GM12873 (cell line): Measurements from ENCODE around the gene MALRD1.

ENCODE experiments used
- TF ChIP-seq, protein P1 (sequence below): IDR thresholded peaks from 2 replicates; pipeline ENCODE4 v1.5.1; 2012; ENCODE audit warnings: low read depth, mild to moderate bottlenecking, moderate library complexity, low read length, control low read depth; ENCODE audit not compliant: insufficient read depth; ENCODE audit errors: missing control alignments

The MALRD1 gene

DNA sequence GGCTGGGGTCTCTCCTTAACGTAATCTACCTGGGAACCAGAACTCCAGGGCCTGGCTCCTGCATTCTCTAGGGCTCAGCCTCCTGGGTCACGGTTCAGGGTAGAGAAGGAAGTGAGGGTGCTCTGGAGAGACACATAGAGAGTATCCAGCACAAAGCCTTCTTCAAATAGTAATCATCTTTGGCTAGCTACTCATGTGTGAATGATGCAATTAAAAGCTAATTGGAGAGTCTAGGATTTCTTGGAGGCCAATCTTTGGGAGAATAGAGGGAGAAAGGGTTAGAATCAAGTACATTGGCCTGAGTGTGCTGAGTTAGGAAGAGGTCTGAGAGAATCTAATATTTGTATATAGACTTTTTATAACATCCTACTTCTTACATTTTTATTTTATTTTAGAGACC, 24.0 kb upstream of the MALRD1 start:
- TF ChIP-seq, protein P1, sequence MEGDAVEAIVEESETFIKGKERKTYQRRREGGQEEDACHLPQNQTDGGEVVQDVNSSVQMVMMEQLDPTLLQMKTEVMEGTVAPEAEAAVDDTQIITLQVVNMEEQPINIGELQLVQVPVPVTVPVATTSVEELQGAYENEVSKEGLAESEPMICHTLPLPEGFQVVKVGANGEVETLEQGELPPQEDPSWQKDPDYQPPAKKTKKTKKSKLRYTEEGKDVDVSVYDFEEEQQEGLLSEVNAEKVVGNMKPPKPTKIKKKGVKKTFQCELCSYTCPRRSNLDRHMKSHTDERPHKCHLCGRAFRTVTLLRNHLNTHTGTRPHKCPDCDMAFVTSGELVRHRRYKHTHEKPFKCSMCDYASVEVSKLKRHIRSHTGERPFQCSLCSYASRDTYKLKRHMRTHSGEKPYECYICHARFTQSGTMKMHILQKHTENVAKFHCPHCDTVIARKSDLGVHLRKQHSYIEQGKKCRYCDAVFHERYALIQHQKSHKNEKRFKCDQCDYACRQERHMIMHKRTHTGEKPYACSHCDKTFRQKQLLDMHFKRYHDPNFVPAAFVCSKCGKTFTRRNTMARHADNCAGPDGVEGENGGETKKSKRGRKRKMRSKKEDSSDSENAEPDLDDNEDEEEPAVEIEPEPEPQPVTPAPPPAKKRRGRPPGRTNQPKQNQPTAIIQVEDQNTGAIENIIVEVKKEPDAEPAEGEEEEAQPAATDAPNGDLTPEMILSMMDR, result no peak

DNA sequence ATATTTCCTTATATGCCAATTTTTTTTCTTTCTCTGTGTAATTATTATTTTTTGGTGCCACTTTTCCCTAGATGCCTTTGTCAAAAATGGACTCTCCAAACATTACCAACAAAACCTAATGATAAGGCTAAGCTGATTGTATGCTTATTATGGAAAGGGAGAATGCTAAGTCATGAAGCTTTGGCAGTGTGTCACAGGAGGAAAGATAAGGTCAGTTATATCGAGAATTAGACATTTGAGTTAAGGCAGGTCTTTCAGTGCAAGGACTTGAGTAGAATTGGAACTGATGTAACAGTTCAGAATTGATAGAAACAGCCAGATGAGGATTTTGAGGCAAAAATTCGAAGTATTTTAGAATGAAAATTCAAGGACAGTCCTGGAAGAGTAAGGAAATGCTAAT, 16.8 kb upstream of the MALRD1 start:
- TF ChIP-seq, protein P1, result no peak

DNA sequence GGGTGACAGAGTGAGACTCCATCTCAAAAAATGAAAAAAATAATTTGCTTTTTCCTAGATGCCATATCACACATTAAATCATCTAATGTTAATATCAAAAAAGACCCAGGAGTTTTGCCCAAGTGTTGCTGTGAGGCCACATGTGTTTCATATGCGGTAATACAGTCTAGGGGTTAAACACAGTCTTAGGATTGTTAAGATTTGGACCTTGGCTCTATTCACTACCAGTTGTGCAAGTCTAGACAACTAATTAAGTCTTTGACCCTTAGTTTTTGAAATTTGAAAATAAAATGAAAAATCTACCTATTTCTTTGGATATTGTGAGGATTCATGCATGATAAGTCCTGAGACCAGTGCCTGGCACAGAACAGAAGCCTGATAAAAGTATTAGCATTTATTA, 14.9 kb upstream of the MALRD1 start:
- TF ChIP-seq, protein P1, result no peak

DNA sequence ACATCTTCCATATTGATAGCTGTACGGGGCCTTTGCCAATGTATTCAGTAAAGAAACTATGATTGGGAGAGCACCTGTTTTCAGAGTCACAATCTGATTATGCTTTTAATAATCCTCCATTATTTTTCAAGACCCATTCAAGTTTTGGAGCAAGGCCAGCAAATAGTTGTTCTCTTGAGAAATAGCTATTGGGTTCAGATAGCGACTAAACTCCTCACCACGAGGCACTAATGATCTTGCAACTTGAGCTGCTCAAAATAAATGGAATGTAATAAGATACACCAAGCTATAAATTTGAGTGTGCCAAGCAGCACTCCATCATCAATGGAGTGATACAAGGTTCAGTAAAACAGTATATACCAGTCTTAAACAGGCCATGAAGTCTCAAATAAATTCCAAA, 7.4 kb upstream of the MALRD1 start:
- TF ChIP-seq, protein P1, result no peak

DNA sequence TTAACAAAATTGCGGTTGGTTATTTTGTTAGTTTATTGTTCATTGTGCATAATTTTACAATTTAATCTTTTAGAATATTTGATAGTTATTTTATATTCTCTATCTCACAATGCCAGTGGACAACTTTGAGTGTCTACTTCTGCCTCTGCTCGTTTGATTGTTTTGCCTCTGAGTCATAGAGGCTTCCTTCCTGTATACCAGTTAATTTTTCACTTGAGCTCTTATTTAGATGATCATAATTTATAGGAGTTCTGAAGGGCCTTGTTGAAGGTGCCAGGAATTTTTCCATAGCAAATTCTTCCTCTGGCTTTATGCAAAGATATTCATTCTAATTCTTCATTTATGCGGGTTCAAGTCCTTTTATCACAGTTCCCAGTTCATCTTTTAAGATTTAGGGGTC, 5.2 kb upstream of the MALRD1 start:
- TF ChIP-seq, protein P1, result no peak

DNA sequence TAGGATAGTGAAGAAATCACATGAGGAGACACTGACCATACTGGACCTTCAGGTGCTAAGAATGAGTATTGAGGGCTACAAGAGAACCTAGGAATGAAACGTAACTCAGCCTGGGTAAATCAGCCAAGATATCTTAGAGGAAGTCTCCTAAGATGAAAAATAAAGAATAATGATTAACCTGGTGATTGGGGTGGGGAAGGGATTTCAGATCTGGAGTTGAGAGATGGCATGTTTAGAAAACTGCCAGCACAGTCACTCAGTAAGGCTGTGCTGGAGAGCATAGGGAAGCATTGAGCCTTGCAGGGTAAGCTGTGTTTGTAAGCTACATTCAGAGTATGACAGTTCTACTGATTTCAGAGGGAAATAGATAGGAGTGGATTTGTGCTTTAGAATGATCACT, 1.9 kb upstream of the MALRD1 start:
- TF ChIP-seq, protein P1, result no peak

DNA sequence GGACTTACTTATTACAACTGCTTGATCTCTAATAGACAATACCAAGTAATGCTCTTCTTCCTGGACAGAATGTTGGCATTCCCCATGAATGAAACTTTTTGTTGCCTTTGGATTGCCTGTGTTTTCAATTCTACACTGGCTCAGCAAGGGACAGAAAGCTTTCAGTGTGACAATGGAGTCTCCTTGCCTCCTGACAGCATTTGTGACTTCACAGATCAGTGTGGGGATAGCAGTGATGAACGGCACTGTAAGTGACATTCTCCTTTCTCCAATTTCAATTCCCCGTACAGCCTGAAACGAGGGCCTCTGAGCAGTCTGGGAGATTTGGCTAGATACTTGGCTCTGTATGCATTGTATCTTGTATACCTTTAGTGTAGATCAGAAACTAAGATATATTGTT, 290 bp downstream of the MALRD1 start:
- TF ChIP-seq, protein P1, result no peak
